Natural killer cell (primary cell): ENCODE results near the gene PI4KB. TPM values are rescaled to one million over a fixed set of nuclear protein-coding genes. Genes with fewer than 3 reads are reported as not detected.
A peak's percentile ranks its signal among the peaks of the same experiment; 100 is the strongest.

Source experiments
- ATAC-seq, 3 donors: fragments of 150-1000 bp in 2 of 3; fragments of 200-7000 bp in 1 of 3; cut with Tn5 transposase; 1 replicate in 1 of 3; 2 replicates in 2 of 3; pipeline ENCODE4 v1.10.0; 2021; ENCODE audit warnings: mild to moderate bottlenecking in 2 of 3, moderate library complexity in 2 of 3
- DNase-seq, 2 donors: peaks; one replicate each; pipeline versions ENCODE4 v3.0.0 to v3.0.0-alpha.2; 2013 to 2021; ENCODE audit warnings: mixed read lengths in 1 of 2
- H3K27ac ChIP-seq: one replicate; pipeline ENCODE4 v1.5.1; 2013; ENCODE audit warnings: mild to moderate bottlenecking, low read length
- H3K27me3 ChIP-seq: one replicate; pipeline ENCODE4 v1.6.1; 2013; ENCODE audit warnings: low read length; ENCODE audit not compliant: control insufficient read depth, insufficient read depth
- H3K36me3 ChIP-seq: one replicate; pipeline ENCODE4 v1.6.1; 2013; ENCODE audit warnings: low read length; ENCODE audit not compliant: control insufficient read depth, insufficient read depth
- H3K4me1 ChIP-seq: one replicate; pipeline ENCODE4 v1.6.1; 2013; ENCODE audit warnings: low read length; ENCODE audit not compliant: control insufficient read depth, insufficient read depth
- H3K4me3 ChIP-seq: one replicate; pipeline ENCODE4 v1.5.1; 2013; ENCODE audit warnings: low read length
- H3K9me3 ChIP-seq: one replicate; pipeline ENCODE4 v1.6.1; 2013; ENCODE audit warnings: low read length; ENCODE audit not compliant: control insufficient read depth, insufficient read depth
- H3K27ac Mint-ChIP-seq, 2 donors: one replicate each; pipeline ENCODE4 v1.8.0; 2022; ENCODE audit warnings: mild to moderate bottlenecking in 2 of 2, mixed read lengths in 2 of 2, moderate library complexity in 1 of 2
- H3K27me3 Mint-ChIP-seq, 2 donors: one replicate each; pipeline ENCODE4 v1.8.0; 2022; ENCODE audit warnings: low read depth in 2 of 2, mixed read lengths in 2 of 2
- H3K36me3 Mint-ChIP-seq: one replicate; pipeline ENCODE4 v1.8.0; 2022; ENCODE audit warnings: mixed read lengths
- H3K4me1 Mint-ChIP-seq, 2 donors: one replicate each; pipeline ENCODE4 v1.8.0; 2022; ENCODE audit warnings: mixed read lengths in 2 of 2
- H3K4me3 Mint-ChIP-seq: one replicate; pipeline ENCODE4 v1.8.0; 2022; ENCODE audit warnings: mild to moderate bottlenecking, moderate library complexity, mixed read lengths
- H3K9me3 Mint-ChIP-seq, 2 donors: one replicate each; pipeline ENCODE4 v1.8.0; 2022; ENCODE audit warnings: mixed read lengths in 2 of 2
- WGBS: methylation state at CpG from one replicate; pipeline ENCODE4 v1.1.7; 2013; ENCODE audit warnings: missing lambda C conversion rate; ENCODE audit not compliant: insufficient coverage; 5-methylcytosine and 5-hydroxymethylcytosine counted together
- intact Hi-C: fragments of 100-400 bp; cut with micrococcal nuclease; formaldehyde crosslinking; loops from one replicate; pipeline ENCODE4 v1.14.2; 2022
- total RNA-seq, 4 donors: library from RNA; stranded (reverse); fragments of 120-200 nt in 1 of 4; gene quantifications; one replicate each; pipeline versions ENCODE4 v1.2.3 to v1.2.4, GENCODE V29; 2013 to 2022
- TF ChIP-seq, protein P1 (sequence below): fragments of 200-600 bp; IDR thresholded peaks from one replicate; pipeline ENCODE4 v1.8.0; 2022; ENCODE audit warnings: antibody characterized with exemption

Gene PI4KB
- total RNA-seq, 3 donors from 2014 or later (not counting 1 experiment from before 2014, with no cell fraction given) = 68.2 to 99.3 (median 95.0) TPM

DNA sequence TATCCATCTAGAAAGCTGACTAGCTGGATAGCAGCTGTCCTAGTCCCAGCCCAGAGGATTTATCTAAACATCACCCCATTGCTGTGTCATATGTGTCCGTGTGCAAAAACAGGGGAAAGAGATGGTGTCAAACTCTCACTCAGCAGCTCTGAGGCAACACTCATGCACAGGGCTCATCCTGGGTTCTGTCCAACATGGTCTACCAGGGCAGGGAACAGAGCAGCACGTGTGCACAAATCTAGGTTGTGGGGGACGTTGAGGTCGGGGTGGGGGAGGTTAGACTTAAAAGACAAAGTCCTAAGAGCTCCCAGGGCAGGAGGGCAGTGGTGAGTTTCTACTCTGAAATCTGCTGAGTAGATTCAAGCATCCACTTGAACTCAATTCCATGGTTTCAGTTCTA lies 16.2 kb downstream of the PI4KB start:
- no peak for ATAC-seq
- intact Hi-C loops = no loop called here

DNA sequence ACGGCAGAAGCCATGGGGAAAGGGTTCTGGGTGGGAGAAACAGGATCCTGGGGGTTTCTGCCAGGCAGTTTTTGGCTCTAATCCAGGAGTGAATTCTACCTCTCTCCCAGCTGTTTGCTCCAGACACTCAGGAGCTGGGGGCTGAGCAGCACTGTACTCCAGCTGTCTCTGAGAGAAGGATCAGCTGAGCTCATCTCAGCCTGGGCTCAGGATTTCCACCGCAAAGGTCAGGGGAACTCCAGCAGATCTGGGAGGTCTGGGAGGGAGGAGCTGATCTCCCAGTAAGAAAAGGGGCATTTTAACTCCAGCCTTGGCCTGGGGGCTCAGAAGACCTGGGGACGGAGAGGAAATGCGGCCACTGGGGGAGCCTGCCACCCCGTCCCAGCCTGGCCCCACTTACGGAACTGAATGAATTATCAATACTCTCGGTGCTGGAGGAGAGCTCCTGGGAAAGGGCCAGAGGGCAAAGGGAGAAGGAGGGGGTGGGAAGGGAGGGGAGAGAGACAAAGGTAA lies 17.3 kb downstream of the PI4KB start:
- Histone ChIP-seq H3K27me3 (no peaks in the 10 kb centered on the region), H3K9me3 (no peaks in the 10 kb centered on the region), H3K4me1 (no peaks in the 10 kb centered on the region), H3K4me3 (no peak overlapping the region), H3K27ac (no peak overlapping the region), H3K36me3 (peaks cover 87% of the 10 kb centered on the region)
- H3K9me3 Mint-ChIP-seq = no peaks in the 10 kb centered on the region
- no peak for DNase-seq
- H3K27me3 Mint-ChIP-seq = no peaks in the 10 kb centered on the region
- H3K36me3 Mint-ChIP-seq = peaks cover 24% of the 10 kb centered on the region
- H3K4me1 Mint-ChIP-seq = peaks cover 31 to 36% of the 10 kb centered on the region in 2 donors
- intact Hi-C loops = loop anchor here (10.0 kb wide), 1 partner anchor 425 kb away; no protein-coding TSS in a partner anchor
- WGBS = 97% methylated on average over 7 of the region's 7 CpGs
- TF ChIP-seq, protein P1, sequence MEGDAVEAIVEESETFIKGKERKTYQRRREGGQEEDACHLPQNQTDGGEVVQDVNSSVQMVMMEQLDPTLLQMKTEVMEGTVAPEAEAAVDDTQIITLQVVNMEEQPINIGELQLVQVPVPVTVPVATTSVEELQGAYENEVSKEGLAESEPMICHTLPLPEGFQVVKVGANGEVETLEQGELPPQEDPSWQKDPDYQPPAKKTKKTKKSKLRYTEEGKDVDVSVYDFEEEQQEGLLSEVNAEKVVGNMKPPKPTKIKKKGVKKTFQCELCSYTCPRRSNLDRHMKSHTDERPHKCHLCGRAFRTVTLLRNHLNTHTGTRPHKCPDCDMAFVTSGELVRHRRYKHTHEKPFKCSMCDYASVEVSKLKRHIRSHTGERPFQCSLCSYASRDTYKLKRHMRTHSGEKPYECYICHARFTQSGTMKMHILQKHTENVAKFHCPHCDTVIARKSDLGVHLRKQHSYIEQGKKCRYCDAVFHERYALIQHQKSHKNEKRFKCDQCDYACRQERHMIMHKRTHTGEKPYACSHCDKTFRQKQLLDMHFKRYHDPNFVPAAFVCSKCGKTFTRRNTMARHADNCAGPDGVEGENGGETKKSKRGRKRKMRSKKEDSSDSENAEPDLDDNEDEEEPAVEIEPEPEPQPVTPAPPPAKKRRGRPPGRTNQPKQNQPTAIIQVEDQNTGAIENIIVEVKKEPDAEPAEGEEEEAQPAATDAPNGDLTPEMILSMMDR = no peak
- peak overlapping the region in 1 of 2 donors; percentile 58 for H3K27ac Mint-ChIP-seq
- no peak for ATAC-seq
- no peak overlapping the region for H3K4me3 Mint-ChIP-seq

More for the DNA sequence above, 16.2 kb downstream of the PI4KB start:
- peaks cover 14% of the 10 kb centered on the region for H3K36me3 Mint-ChIP-seq
- Histone ChIP-seq H3K4me1 (no peaks in the 10 kb centered on the region), H3K27ac (no peak overlapping the region), H3K36me3 (peaks cover 85% of the 10 kb centered on the region), H3K9me3 (no peaks in the 10 kb centered on the region), H3K4me3 (no peak overlapping the region), H3K27me3 (no peaks in the 10 kb centered on the region)
- H3K4me1 Mint-ChIP-seq = peaks cover 31 to 41% of the 10 kb centered on the region in 2 donors
- H3K27ac Mint-ChIP-seq = peak overlapping the region in 1 of 2 donors; percentile 58
- WGBS = 87% methylated on average over 4 of the region's 4 CpGs
- no peaks in the 10 kb centered on the region for H3K9me3 Mint-ChIP-seq
- no peaks in the 10 kb centered on the region for H3K27me3 Mint-ChIP-seq
- TF ChIP-seq, protein P1 = no peak
- DNase-seq = no peak
- H3K4me3 Mint-ChIP-seq = no peak overlapping the region

DNA sequence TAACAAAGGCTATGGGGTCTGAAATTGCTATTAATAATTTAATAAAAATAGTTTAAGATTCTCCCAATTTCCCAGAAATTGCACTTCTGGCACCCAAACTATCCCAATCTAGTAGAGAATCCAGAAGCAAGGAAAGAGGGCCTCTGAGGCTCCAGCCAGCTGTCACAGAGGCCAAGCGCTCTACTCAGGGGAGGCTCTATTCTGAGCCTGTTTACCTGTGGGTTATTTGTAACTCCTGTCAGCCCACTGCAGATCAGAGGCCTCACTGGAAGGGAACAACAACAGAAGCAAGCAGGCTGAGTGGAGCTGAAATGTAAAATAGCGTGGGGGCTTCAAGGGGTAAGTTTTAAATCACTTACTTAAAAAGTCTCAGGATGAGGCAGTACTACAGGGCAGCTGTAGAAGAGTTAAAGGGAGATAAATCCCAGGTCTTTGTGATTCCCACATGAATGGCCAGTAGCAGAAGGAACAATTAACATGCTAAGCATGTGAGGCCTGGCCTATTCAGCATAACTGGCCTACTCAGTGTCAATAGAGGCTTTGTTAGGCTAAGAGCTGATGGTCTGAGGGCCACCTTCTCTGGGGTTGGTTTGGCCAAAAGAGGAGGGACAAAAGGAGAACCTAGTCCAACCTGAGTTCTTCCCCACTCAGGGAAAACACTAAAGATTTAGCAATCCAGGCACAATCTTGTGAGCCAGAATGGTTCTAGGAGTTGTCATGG lies 32.3 kb downstream of the PI4KB start:
- no peaks in the 10 kb centered on the region for H3K27me3 ChIP-seq
- DNase-seq = no peak
- H3K27ac Mint-ChIP-seq = peak overlapping the region; percentile 91 to 96
- TF ChIP-seq, protein P1 = no peak
- H3K27ac ChIP-seq = no peak overlapping the region
- no peaks in the 10 kb centered on the region for H3K9me3 Mint-ChIP-seq
- ATAC-seq = no peak
- no peaks in the 10 kb centered on the region for H3K9me3 ChIP-seq
- 100% methylated on average over 2 of the region's 2 CpGs for WGBS
- intact Hi-C loops = no loop called here
- peaks cover 79% of the 10 kb centered on the region for H3K36me3 ChIP-seq
- H3K4me1 ChIP-seq = peaks cover 35% of the 10 kb centered on the region
- no peak overlapping the region for H3K4me3 Mint-ChIP-seq
- peaks cover 22 to 39% of the 10 kb centered on the region in 2 donors for H3K4me1 Mint-ChIP-seq
- no peak overlapping the region for H3K4me3 ChIP-seq
- peaks cover 12% of the 10 kb centered on the region for H3K36me3 Mint-ChIP-seq
- no peaks in the 10 kb centered on the region for H3K27me3 Mint-ChIP-seq
